ENCODE results near the gene PAK5.

DNA sequence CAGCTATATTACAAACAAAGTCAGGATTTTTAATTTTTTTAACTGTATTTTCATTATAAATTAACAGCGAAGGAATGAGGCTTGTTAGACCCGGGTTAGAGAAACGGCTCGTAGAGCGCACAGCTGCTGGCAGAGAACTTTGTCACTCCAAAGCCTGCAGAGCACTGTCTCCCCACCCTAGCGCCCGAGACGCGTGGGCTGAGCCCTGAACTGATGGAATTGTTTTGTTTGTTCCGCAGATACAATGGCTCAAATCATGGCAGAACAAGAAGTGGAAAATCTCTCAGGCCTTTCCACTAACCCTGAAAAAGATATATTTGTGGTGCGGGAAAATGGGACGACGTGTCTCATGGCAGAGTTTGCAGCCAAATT is 323.7 kb downstream of the PAK5 start:
- TF ChIP-seq GATA2 (IDR thresholded peaks at IDR 0.05; ENCODE audit: low read depth, low read length) (no peak), GATA3 (IDR thresholded peaks at IDR 0.05; ENCODE audit: low read depth, low read length) (no peak)

Measured in SH-SY5Y (cell line).